ENCODE measurements around the gene MORN2.

- TF ChIP-seq CTCF (IDR thresholded peaks at IDR 0.05): no peak
- no peak for TF ChIP-seq EZH2phosphoT487 (IDR thresholded peaks at IDR 0.05)
- no peak for TF ChIP-seq EZH2 (IDR thresholded peaks at IDR 0.05)
Observed at GRCh38 chr2:38835990-38836389, 39.8 kb upstream of the MORN2 start.
